Measurements from ENCODE around the gene COQ5. TPM values are rescaled to one million over a fixed set of nuclear protein-coding genes. Genes with fewer than 3 reads are reported as not detected.
"Not testable (repeated sequence)": the region's sequence is repeated elsewhere in the genome, so short reads cannot be mapped to it uniquely, and the experiment has no call there.

Gene COQ5
- total RNA-seq, 1 donor: 26.1 TPM

DNA sequence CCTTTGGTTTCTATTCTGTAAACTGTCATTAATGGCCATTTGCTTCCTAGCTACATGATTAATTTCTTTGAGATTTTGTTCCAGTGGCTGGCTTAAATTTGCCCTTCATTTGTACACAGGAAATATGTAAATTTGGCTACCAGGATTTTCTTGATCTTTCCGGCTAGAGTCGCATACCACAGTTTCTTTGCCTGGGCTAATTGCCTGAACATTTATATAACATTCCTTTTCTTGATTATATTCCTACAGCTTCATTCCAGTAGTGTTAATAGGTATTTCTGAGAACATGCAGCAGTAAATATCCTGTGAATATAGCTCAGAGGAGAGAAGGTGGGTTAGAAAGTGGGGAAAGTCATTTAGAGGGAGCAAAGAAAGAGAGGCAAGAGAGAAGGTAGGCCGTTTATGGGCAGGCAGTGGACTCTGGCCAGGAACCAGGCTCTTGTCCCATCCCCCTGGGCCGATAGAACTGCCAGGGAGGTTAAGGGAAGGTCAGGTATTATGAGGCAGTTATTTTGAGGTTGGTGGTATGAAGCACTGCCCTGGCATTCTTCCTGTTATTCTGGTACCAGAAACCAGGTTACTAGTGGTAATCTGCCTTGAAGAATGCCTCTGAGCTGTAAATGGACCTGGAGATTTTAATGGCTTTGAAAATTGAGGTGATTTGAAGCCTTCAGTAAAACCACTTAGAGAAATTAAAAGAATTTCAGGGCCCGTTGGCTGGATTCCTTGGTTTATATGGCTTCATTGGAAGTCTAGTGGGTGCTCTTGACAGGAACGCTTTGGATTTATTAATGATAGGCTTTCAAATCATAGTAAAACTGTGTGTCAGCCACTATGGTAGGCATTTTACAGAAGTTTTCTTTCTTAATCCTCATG, 9.6 kb upstream of the COQ5 start:
- peak; percentile 71 for DNase-seq (ENCODE audit: low read depth)
- peak overlapping the region; percentile 32 for H3K4me3 ChIP-seq (ENCODE audit: low read depth, low read length)
- TF ChIP-seq, protein P1, sequence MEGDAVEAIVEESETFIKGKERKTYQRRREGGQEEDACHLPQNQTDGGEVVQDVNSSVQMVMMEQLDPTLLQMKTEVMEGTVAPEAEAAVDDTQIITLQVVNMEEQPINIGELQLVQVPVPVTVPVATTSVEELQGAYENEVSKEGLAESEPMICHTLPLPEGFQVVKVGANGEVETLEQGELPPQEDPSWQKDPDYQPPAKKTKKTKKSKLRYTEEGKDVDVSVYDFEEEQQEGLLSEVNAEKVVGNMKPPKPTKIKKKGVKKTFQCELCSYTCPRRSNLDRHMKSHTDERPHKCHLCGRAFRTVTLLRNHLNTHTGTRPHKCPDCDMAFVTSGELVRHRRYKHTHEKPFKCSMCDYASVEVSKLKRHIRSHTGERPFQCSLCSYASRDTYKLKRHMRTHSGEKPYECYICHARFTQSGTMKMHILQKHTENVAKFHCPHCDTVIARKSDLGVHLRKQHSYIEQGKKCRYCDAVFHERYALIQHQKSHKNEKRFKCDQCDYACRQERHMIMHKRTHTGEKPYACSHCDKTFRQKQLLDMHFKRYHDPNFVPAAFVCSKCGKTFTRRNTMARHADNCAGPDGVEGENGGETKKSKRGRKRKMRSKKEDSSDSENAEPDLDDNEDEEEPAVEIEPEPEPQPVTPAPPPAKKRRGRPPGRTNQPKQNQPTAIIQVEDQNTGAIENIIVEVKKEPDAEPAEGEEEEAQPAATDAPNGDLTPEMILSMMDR (IDR thresholded peaks at IDR 0.05; ENCODE audit: insufficient read depth, low read length): no peak

DNA sequence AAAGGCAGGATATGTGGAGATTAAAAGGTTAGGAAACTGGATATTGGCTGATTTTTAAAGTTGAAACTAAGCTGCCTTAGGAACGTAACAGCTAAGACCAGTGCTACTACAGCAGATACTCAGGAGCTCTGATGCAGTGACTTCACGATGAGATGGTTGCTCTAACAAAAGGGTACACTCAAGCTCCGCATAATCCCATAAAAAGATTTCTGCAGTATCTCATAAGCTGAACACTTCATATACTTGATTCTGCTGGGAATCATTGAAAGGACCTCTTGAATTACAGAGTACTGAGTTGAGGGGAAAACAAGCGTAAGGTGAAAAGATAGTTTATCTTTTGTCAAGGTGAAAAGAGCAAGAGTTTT, 8.9 kb upstream of the COQ5 start:
- TF ChIP-seq, protein P1 (IDR thresholded peaks at IDR 0.05; ENCODE audit: insufficient read depth, low read length): no peak
- peak overlapping the region; percentile 32 for H3K4me3 ChIP-seq (ENCODE audit: low read depth, low read length)
- no peak for DNase-seq (ENCODE audit: low read depth)

DNA sequence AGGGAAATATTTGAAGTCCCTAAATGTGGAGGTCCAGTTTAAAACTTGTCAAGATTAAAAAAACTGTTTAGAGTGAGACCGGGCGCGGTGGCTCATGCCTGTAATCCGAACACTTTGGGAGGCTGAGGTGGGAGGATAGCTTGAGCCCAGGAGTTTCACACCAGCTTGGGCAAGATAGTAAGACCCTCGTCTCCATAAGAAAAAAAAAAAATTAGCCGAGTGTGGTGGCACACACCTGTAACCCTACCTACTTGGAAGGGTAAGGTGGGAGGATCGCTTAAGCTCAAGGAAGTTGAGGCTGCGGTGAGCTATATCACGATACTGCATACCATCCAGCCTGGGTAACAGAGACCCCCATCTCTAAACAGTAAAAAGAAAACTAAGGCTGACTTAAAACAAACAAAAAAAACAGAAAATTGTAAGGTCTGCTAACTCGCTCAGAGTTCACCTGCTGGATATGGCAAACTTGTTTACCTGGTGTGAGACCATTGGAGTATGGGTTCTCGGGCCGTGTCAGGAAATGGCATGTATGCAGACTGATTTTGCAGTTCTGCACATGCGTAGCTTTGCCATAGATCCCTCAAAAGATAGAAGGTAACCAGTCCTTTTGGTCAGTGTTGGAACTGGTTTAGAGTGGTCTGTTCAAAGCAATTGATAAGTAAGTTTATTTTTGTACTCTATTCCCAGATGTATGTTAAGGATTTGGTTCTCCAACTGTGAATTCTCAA, 7.3 kb upstream of the COQ5 start:
- TF ChIP-seq, protein P1 (IDR thresholded peaks at IDR 0.05; ENCODE audit: insufficient read depth, low read length): no peak
- no peak for DNase-seq (ENCODE audit: low read depth)
- H3K4me3 ChIP-seq (ENCODE audit: low read depth, low read length): peak overlapping the region; percentile 83

DNA sequence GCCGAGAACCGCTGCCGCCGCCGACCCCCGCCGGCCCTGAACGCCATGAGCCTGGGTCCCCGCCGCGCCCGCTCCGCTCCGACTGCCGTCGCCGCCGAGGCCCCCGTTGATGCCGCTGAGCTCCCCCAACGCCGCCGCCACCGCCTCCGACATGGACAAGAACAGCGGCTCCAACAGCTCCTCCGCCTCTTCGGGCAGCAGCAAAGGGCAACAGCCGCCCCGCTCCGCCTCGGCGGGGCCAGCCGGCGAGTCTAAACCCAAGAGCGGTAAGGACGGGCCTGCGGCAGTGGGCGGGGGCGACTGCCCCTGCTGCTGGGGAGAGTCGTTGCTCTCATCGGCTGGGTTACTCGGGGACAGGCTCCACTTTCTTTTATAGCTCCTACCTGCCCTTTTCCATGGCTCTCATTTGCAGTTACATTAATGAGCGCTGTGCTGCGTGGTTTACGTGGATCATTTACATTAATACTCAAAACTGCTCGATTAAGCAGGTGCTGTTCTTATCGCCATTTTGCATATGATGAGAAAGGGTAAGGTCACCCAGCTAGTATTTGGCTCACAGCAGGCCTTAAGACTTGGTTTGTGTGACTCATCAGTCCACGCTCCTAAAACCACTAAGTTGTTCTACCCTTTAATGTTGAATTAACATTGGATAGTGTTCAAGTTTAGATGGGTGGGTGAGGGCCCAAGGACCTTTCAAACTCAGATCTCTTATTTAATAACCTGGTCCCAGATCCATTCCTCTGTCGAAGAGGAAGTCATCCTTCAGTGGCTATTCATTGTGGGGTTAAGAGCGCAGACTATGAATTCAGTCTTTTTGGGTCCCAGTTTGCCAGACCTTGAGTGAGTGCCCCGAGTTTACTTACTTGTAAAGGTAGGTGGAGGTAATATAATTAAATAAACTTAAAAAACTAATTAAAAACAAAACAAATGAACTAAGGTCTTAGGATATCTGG, 6.0 kb upstream of the COQ5 start:
- DNase-seq (ENCODE audit: low read depth): peak; percentile 80
- peak overlapping the region; percentile 83 for H3K4me3 ChIP-seq (ENCODE audit: low read depth, low read length)
- TF ChIP-seq, protein P1 (IDR thresholded peaks at IDR 0.05; ENCODE audit: insufficient read depth, low read length): no peak

DNA sequence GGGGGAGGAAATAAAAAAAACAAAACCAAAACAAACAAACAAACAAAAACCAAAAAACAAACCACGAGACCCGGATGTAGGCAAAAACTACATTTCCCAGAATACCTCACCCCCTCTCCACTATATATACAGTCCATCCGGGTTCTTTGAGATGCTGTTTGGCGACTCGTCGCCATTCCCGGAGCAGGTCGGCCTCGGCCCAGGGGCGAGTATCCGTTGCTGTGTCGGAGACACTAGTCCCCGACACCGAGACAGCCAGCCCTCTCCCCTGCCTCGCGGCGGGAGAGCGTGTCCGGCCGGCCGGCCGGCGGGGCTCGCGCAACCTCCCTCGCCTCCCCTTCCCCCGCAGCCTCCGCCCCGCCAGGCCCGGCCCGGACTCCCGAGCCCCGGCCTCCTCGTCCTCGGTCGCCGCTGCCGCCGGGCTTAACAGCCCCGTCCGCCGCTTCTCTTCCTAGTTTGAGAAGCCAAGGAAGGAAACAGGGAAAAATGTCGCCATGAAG, 5.3 kb upstream of the COQ5 start, which contains the start of gene RNF10:
Gene RNF10 (plus strand): TSS at position 154 of the 500 bp plus-strand sequence. CDS start 456 bp downstream, outside the sequence.
- H3K4me3 ChIP-seq (ENCODE audit: low read depth, low read length): peak within 1 kb of the TSS; percentile 83
- peak; percentile 93 for DNase-seq (ENCODE audit: low read depth)
- TF ChIP-seq, protein P1 (IDR thresholded peaks at IDR 0.05; ENCODE audit: insufficient read depth, low read length): no peak

DNA sequence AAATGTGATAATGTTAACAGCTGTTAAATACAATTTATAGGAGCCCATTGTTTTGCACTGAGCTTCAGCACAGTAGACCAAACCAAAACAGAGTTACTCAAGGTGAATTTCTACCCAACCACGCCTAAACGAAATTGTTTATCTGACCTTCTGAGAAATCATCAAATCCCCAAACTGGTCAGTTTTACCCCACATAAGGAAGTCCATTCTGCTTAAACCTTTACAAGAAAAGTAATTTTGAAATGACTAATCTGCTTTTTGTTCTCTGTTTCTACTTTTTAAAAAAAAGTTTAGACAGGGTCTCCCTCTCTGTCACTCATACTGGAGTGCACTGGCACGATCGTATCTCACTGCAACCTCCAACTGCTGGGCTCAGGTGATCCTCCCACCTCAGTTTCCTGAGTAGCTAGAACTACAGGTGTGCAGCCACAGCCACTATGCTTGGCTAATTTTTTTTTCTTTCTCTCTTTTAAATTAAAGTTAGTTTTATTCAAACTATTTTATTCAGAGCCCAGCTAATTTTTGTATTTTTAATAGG, 3.8 kb upstream of the COQ5 start:
- DNase-seq (ENCODE audit: low read depth): no peak
- no peak overlapping the region for H3K4me3 ChIP-seq (ENCODE audit: low read depth, low read length)
- TF ChIP-seq, protein P1 (IDR thresholded peaks at IDR 0.05; ENCODE audit: insufficient read depth, low read length): no peak

DNA sequence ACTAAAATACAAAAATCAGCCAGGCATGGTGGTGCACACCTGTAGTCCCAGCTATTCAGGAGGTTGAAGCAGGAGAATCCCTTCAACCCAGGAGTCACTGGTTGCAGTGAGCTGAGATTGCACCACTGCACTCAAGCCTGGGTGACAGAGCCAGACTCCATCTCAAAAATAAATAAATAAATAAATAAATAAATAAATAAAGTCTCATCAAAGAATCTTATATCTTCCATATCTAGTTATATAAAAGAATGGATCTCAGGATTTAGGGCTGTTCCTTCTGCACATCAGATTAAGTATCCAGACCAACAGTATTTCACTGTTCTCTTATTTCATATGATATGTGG, 1.4 kb upstream of the COQ5 start:
- H3K4me3 ChIP-seq (ENCODE audit: low read depth, low read length); DNase-seq (ENCODE audit: low read depth): not testable (repeated sequence)
